ENCODE data around the gene CEP164. TPM values are rescaled to one million over a fixed set of nuclear protein-coding genes. Genes with fewer than 3 reads are reported as not detected.

CEP164 gene
- total RNA-seq, 1 donor from 2014 or later: 4.7 TPM

DNA sequence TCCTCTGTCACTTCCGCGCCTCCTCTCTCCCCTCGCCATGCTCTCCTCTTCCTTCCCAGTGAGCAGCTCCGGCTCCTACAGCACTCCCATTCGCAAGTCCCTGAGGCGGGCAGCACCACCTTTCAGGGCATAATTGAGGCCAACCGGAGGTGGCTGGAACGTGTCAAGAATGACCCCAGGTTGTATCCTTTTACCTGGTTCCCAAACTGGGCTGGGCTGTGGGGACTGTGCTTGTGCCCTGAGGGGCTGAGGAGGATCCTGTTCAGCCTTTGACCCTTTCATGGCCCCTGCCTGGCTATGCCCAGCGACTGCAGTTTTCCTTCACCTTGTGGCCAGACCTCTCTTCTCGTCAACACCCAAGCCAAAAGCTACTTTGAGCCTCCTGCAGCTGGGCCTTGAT lies 84.1 kb downstream of the CEP164 start:
- intact Hi-C loops (cut with DNase I): no loop called here
- ATAC-seq (no peak), DNase-seq (ENCODE audit: missing footprints) (no peak)

- DNase-seq (ENCODE audit: missing footprints) (no peak), ATAC-seq (no peak)
- intact Hi-C loops (cut with DNase I): no loop called here
These were observed 84.5 kb downstream of the CEP164 start for GRCh38 chr11:117412176-117412575.

GRCh38 chr11:117412653-117413275 lies 85.1 kb downstream of the CEP164 start:
- DNase-seq (ENCODE audit: missing footprints): no peak
- intact Hi-C loops (cut with DNase I): no loop called here
- ATAC-seq: no peak

DNA sequence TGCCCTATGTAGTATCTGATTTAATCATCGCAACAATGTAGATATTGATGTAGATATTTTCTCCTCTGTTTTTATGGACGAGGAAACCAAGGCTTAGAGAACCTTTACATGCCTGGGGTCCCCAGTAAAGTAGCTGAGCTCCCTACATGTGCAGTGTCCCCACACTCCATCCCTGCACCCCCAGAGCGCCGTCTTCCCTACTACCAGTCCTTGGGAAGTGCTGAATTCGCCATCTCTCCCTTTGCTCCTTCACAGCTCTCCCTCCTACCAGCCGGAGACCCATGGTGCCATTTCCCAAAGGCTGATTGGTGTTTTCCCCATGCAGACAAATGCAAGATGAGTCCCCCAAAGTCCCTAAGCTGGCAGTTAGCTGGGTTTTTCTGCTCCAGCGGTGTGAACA lies 86.0 kb downstream of the CEP164 start:
- intact Hi-C loops (cut with DNase I): no loop called here
- DNase-seq (ENCODE audit: missing footprints): no peak
- ATAC-seq: no peak

GRCh38 chr11:117414724-117415123 lies 87.1 kb downstream of the CEP164 start:
- intact Hi-C loops (cut with DNase I): no loop called here
- ATAC-seq: no peak
- DNase-seq (ENCODE audit: missing footprints): no peak

GRCh38 chr11:117415358-117415896 lies 87.8 kb downstream of the CEP164 start:
- DNase-seq (ENCODE audit: missing footprints) (no peak), ATAC-seq (no peak)
- intact Hi-C loops (cut with DNase I): no loop called here

- DNase-seq (ENCODE audit: missing footprints): no peak
- ATAC-seq: no peak
- intact Hi-C loops (cut with DNase I): no loop called here
These were observed 89.7 kb downstream of the CEP164 start for GRCh38 chr11:117417342-117417741.

DNA sequence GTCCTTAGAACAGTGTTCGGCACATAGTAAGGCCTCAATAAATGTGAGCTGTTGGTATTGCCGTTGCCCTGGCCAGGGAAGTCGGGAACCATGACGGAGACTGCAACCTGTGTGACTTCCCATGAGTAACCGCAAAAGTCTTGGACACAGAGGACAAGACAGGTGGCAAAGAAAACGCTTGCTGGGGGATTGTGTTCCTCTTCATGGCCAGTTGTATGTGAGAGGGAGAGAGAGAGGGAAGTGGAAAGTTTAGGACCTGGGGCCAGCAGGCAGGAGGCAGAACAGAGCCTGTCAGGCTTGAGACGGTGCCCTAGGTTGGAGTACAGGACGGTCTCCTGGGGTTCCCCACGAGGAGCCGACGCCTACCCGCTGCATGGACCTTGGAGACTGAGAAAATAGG lies 90.2 kb downstream of the CEP164 start:
- ATAC-seq (no peak), DNase-seq (ENCODE audit: missing footprints) (no peak)
- intact Hi-C loops (cut with DNase I): no loop called here

GRCh38 chr11:117418737-117419481 lies 91.3 kb downstream of the CEP164 start:
- DNase-seq (ENCODE audit: missing footprints) (no peak), ATAC-seq (no peak)
- intact Hi-C loops (cut with DNase I): no loop called here

GRCh38 chr11:117419482-117420142 lies 92.0 kb downstream of the CEP164 start:
- intact Hi-C loops (cut with DNase I): loop anchor here (10.0 kb wide), 2 partner anchors 525 to 635 kb away; no protein-coding TSS in a partner anchor
- ATAC-seq (no peak), DNase-seq (ENCODE audit: missing footprints) (no peak)

- intact Hi-C loops (cut with DNase I): loop anchor here (10.0 kb wide), 2 partner anchors 525 to 635 kb away; no protein-coding TSS in a partner anchor
- DNase-seq (ENCODE audit: missing footprints) (no peak), ATAC-seq (no peak)
These were observed 92.5 kb downstream of the CEP164 start for GRCh38 chr11:117420143-117420485.

DNA sequence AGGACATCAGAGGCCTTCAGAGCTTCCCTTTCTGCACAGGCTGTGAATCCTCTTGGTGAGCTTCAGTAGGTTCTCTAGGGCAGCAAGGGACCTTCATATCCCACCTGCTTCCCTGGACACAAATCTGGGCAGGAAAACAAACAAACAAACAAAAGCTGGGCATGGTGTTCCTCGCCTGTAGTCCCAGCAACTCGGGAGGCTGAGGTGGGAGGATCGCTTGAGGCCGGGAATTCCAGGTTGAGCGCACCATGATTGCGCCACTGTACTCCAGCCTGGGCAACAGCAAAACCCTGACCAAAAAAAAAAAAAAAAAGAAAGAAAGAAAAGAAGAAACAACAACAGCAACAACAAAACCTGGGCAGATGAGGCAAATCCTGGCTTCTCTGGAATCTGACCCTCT lies 92.9 kb downstream of the CEP164 start:
- intact Hi-C loops (cut with DNase I): loop anchor here (10.0 kb wide), 2 partner anchors 524 to 634 kb away; no protein-coding TSS in a partner anchor
- no peak for DNase-seq (ENCODE audit: missing footprints)
- ATAC-seq: no peak

DNA sequence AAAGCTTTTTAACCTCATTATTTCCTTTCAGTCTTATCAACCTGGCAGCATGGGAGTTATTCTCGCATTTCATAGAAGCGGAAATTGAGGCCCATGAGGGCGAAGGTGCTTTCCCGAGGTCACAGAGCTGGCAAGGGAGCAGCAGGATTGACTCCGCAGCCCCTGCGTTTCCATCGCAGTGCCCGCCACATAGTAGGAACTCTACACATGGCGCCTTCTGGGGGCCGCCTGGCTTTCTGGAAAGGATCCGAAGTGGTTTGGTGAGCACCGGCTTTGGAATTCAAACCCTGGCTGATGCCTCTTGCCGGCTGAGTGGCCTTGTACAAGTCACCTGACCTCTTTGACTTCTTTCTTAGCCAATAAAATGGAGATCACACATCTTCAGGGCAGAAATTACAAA lies 93.4 kb downstream of the CEP164 start:
- no peak for DNase-seq (ENCODE audit: missing footprints)
- intact Hi-C loops (cut with DNase I): loop anchor here (10.0 kb wide), 2 partner anchors 524 to 634 kb away; no protein-coding TSS in a partner anchor
- no peak for ATAC-seq

GRCh38 chr11:117421476-117421875 lies 93.8 kb downstream of the CEP164 start:
- intact Hi-C loops (cut with DNase I): loop anchor here (10.0 kb wide), 2 partner anchors 523 to 633 kb away; no protein-coding TSS in a partner anchor
- DNase-seq (ENCODE audit: missing footprints): no peak
- ATAC-seq: no peak

GRCh38 chr11:117423046-117423575 lies 95.5 kb downstream of the CEP164 start:
- no peak for ATAC-seq
- intact Hi-C loops (cut with DNase I): loop anchor here (10.0 kb wide), 2 partner anchors 522 to 632 kb away; no protein-coding TSS in a partner anchor
- DNase-seq (ENCODE audit: missing footprints): no peak

- DNase-seq (ENCODE audit: missing footprints): no peak
- intact Hi-C loops (cut with DNase I): loop anchor here (10.0 kb wide), 2 partner anchors 520 to 630 kb away; no protein-coding TSS in a partner anchor
- no peak for ATAC-seq
These were observed 97.1 kb downstream of the CEP164 start for GRCh38 chr11:117424781-117425180.

- ATAC-seq (peak; percentile 13), DNase-seq (ENCODE audit: missing footprints) (no peak)
These were observed 98.1 kb downstream of the CEP164 start for GRCh38 chr11:117425679-117426296.

GRCh38 chr11:117426297-117426685 lies 98.6 kb downstream of the CEP164 start:
- peak; percentile 83 for DNase-seq (ENCODE audit: missing footprints)
- intact Hi-C loops (cut with DNase I): loop anchor here (1.0 to 10.0 kb wide), 3 partner anchors 391 to 629 kb away; no protein-coding TSS in a partner anchor
- ATAC-seq: peak; percentile 45

More at GRCh38 chr11:117425679-117426296, 98.1 kb downstream of the CEP164 start:
- intact Hi-C loops (cut with DNase I): loop anchor here (1.0 to 10.0 kb wide), 3 partner anchors 392 to 629 kb away; no protein-coding TSS in a partner anchor

All from Right ventricle myocardium inferior (tissue), 1 donor.